Esophagus muscularis mucosa (tissue), 3 donors: ENCODE measurements around the gene CLTA.

Experiments used
- POLR2A ChIP-seq: fragments of 450-650 bp; IDR thresholded peaks from one replicate; pipeline ENCODE4 v1.6.1; 2017; ENCODE audit warnings: antibody characterized with exemption, moderate library complexity, mild to moderate bottlenecking, low read depth
- POLR2AphosphoS5 ChIP-seq, 2 donors: sonication (generic); formaldehyde crosslinking; IDR thresholded peaks; one replicate each; pipeline ENCODE4 v1.6.1; 2017; ENCODE audit warnings: antibody characterized with exemption in 2 of 2
- TF ChIP-seq, protein P1 (sequence below), 3 experiments: fragments of 200-600 bp in 2 of 3; fragments of 450-650 bp in 1 of 3; sonication (generic) in 2 of 3; IDR thresholded peaks; one replicate each; pipeline ENCODE4 v1.5.1; 2017 to 2019; ENCODE audit warnings: antibody characterized with exemption in 3 of 3, mild to moderate bottlenecking in 2 of 3, moderate library complexity in 1 of 3

DNA sequence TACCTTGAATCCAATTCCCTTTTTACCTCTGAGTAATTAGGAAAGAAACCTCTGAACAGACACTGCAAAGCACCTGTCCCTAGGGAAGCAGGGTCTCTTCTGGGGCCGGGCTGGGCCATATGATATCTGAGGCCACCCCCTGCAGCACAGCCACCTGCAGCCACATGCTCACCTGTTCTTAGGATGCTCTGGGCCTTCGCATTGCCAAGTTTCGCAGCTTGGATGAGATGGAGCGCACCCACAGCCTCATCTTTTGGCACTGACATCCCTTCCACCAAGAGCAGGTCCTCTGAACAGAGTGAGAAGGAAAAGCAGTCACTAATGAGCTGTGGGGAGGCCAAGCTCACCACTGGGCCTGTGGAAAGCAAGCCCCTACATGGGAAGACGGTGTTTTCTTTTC, 27.3 kb downstream of the CLTA start:
- no peak for TF ChIP-seq POLR2A
- no peak for TF ChIP-seq POLR2AphosphoS5 (IDR thresholded peaks at IDR 0.05)
- TF ChIP-seq, protein P1, sequence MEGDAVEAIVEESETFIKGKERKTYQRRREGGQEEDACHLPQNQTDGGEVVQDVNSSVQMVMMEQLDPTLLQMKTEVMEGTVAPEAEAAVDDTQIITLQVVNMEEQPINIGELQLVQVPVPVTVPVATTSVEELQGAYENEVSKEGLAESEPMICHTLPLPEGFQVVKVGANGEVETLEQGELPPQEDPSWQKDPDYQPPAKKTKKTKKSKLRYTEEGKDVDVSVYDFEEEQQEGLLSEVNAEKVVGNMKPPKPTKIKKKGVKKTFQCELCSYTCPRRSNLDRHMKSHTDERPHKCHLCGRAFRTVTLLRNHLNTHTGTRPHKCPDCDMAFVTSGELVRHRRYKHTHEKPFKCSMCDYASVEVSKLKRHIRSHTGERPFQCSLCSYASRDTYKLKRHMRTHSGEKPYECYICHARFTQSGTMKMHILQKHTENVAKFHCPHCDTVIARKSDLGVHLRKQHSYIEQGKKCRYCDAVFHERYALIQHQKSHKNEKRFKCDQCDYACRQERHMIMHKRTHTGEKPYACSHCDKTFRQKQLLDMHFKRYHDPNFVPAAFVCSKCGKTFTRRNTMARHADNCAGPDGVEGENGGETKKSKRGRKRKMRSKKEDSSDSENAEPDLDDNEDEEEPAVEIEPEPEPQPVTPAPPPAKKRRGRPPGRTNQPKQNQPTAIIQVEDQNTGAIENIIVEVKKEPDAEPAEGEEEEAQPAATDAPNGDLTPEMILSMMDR (IDR thresholded peaks at IDR 0.05), result no peak
